Measurements from ENCODE around the gene SEC23B. TPM values are rescaled to one million over a fixed set of nuclear protein-coding genes. Genes with fewer than 3 reads are reported as not detected.

The SEC23B gene
- total and polyA plus RNA-seq, 2 of the 4 experiments (the other 2 are of a cell fraction), result 51.5 to 78.9 TPM

GRCh38 chr20:18589941-18590674 lies 82.4 kb downstream of the SEC23B start:
- H2AK9ac ChIP-seq (replicated peaks; ENCODE audit: low read depth, low read length, poor library complexity), result no peak overlapping the region
- H4K91ac ChIP-seq (ENCODE audit: insufficient read depth, low read depth, low read length), result no peak overlapping the region
- H2AFZ ChIP-seq (replicated peaks; ENCODE audit: low read length, poor library complexity), result no peak overlapping the region
- H2BK5ac ChIP-seq (ENCODE audit: low read depth, low read length, poor library complexity, severe bottlenecking), result no peak overlapping the region
- ATAC-seq (ENCODE audit: low read depth) (no peak), DNase-seq (no peak)
- POLR2A ChIA-PET (ENCODE audit: unreplicated experiment), result no interaction called here
- no peaks in the 10 kb centered on the region for H3K9me3 ChIP-seq (ENCODE audit: control insufficient read depth, insufficient read depth, low read length)
- peaks cover 3% of the 10 kb centered on the region; the same call in 1 of the 2 replicates for H3K9me1 ChIP-seq (ENCODE audit: insufficient read depth, low read length)
- H3K18ac ChIP-seq (ENCODE audit: low read depth, low read length), result no peak overlapping the region
- H2BK20ac ChIP-seq (ENCODE audit: low read depth, low read length), result no peak overlapping the region
- no peak overlapping the region for H2BK15ac ChIP-seq (ENCODE audit: low read depth, low read length)
- H4K20me1 ChIP-seq (ENCODE audit: insufficient read depth, low read length), result no peaks in the 10 kb centered on the region
- H3K14ac ChIP-seq (replicated peaks; ENCODE audit: low read depth, low read length), result no peak overlapping the region
- H2AK5ac ChIP-seq (ENCODE audit: low read depth, low read length), result no peak overlapping the region
- H3K23ac ChIP-seq (ENCODE audit: low read depth, low read length), result no peak overlapping the region
- H3K9ac ChIP-seq (ENCODE audit: low read depth, low read length), result no peak overlapping the region
- no peaks in the 10 kb centered on the region for H3K27me3 ChIP-seq (ENCODE audit: control insufficient read depth, insufficient read depth, low read length)
- no peak overlapping the region for H3K27ac ChIP-seq (ENCODE audit: insufficient read depth, low read length)
- BruUV-seq (replicated peaks), result no TSS peak
- dilution Hi-C loops (cut with HindIII; ENCODE audit: low sequenced_read_pairs, unreplicated experiment), result no loop called here
- intact Hi-C loops (cut with micrococcal nuclease), result loop anchor here (5.0 kb wide), 1 partner anchor 992 kb away; no protein-coding TSS in a partner anchor
- H4K8ac ChIP-seq (ENCODE audit: low read depth in 2 of 2, low read length in 2 of 2), result no peak overlapping the region
- in situ Hi-C loops (cut with MboI; ENCODE audit: low sequenced_read_pairs), result no loop called here
- peaks cover 12 to 35% of the 10 kb centered on the region in 2 experiments for H3K79me1 ChIP-seq (ENCODE audit: low read depth in 1 of 2, low read length in 2 of 2)
- H3K4me2 ChIP-seq (ENCODE audit: low read depth, low read length), result no peak overlapping the region
- no peak overlapping the region for H4K5ac ChIP-seq (ENCODE audit: low read depth, low read length)
- TF ChIP-seq MXI1 (IDR thresholded peaks at IDR 0.05; ENCODE audit: borderline replicate concordance, low read depth, low read length), result no peak
- no peak for TF ChIP-seq RAD21 (IDR thresholded peaks at IDR 0.05; ENCODE audit: low read length)
- no peak for TF ChIP-seq SMC3 (IDR thresholded peaks at IDR 0.05; ENCODE audit: low read depth, low read length)
- TF ChIP-seq USF2 (IDR thresholded peaks at IDR 0.05; ENCODE audit: low read depth, low read length), result no peak
- TF ChIP-seq NFE2L2 (IDR thresholded peaks at IDR 0.05; ENCODE audit: low read depth, low read length), result no peak
- TF ChIP-seq RFX5 (IDR thresholded peaks at IDR 0.05; ENCODE audit: low read depth, low read length), result no peak
- TF ChIP-seq CEBPB (IDR thresholded peaks at IDR 0.05; ENCODE audit: low read depth, low read length), result no peak
- TF ChIP-seq POLR2A (IDR thresholded peaks at IDR 0.05; ENCODE audit: low read depth, low read length), result no peak
- no peak for TF ChIP-seq BHLHE40 (IDR thresholded peaks at IDR 0.05; ENCODE audit: low read depth, low read length)
- no peak for TF ChIP-seq ELK1 (IDR thresholded peaks at IDR 0.05; ENCODE audit: borderline replicate concordance, low read depth, low read length)
- no peak for TF ChIP-seq FOS (IDR thresholded peaks at IDR 0.05; ENCODE audit: low read depth, low read length)
- TF ChIP-seq CHD1 (IDR thresholded peaks at IDR 0.05; ENCODE audit: low read depth, low read length), result no peak
- no peak overlapping the region for H3K56ac ChIP-seq (ENCODE audit: extremely low read depth, insufficient read depth, low read length)
- no peak overlapping the region for H2BK120ac ChIP-seq (ENCODE audit: low read depth, low read length)
- H3K36me3 ChIP-seq (ENCODE audit: control insufficient read depth, insufficient read depth, low read length), result peaks cover 7% of the 10 kb centered on the region
- H3K4ac ChIP-seq (ENCODE audit: low read depth, low read length), result no peak overlapping the region
- WGBS, 2 experiments (ENCODE audit: extremely low coverage in 2 of 2, insufficient read length in 1 of 2), result no CpG with 5 or more reads among the region's 8 CpGs
- H3K4me3 ChIP-seq (ENCODE audit: insufficient read depth, low read depth, low read length), result no peak overlapping the region
- CTCF ChIA-PET, result no interaction called here
- no peaks in the 10 kb centered on the region for H3K4me1 ChIP-seq (ENCODE audit: control insufficient read depth, insufficient read depth, low read length)

Data from IMR-90 (cell line).